Ishikawa (cell line): ENCODE measurements around the gene FOXL2NB.

Experiments used
- CEBPB ChIP-seq: IDR thresholded peaks from 2 replicates; pipeline ENCODE4 v1.6.1; 2012
- CREB1 ChIP-seq: IDR thresholded peaks from 2 replicates; pipeline ENCODE4 v1.6.1; 2012; ENCODE audit warnings: low read depth
- EGR1 ChIP-seq: IDR thresholded peaks from 2 replicates; pipeline ENCODE4 v1.6.1; 2012
- EP300 ChIP-seq: IDR thresholded peaks from 2 replicates; pipeline ENCODE4 v1.6.1; 2012; ENCODE audit warnings: borderline replicate concordance
- FOXM1 ChIP-seq: IDR thresholded peaks from 2 replicates; pipeline ENCODE4 v1.6.1; 2012; ENCODE audit warnings: low read depth, borderline replicate concordance
- NFIC ChIP-seq: IDR thresholded peaks from 2 replicates; pipeline ENCODE4 v1.6.1; 2012
- RAD21 ChIP-seq: IDR thresholded peaks from 2 replicates; pipeline ENCODE4 v1.6.1; 2012; ENCODE audit warnings: low read depth
- TAF1 ChIP-seq: IDR thresholded peaks from 2 replicates; pipeline ENCODE4 v1.6.1; 2012; ENCODE audit warnings: low read depth, mild to moderate bottlenecking
- TCF12 ChIP-seq: IDR thresholded peaks from 2 replicates; pipeline ENCODE4 v1.6.1; 2012; ENCODE audit warnings: low read depth
- TEAD4 ChIP-seq: IDR thresholded peaks from 2 replicates; pipeline ENCODE4 v1.6.1; 2012
- YY1 ChIP-seq: IDR thresholded peaks from 2 replicates; pipeline ENCODE4 v1.6.1; 2012; ENCODE audit warnings: low read depth
- ZBTB7A ChIP-seq: IDR thresholded peaks from 2 replicates; pipeline ENCODE4 v1.6.1; 2012; ENCODE audit warnings: low read depth
- TF ChIP-seq, protein P1 (sequence below): IDR thresholded peaks from 2 replicates; pipeline ENCODE4 v1.6.1; 2012; ENCODE audit warnings: low read depth, mild to moderate bottlenecking
- TF ChIP-seq, protein P2 (sequence below): IDR thresholded peaks from 2 replicates; pipeline ENCODE4 v1.6.1; 2012
- TF ChIP-seq, protein P3 (sequence below): IDR thresholded peaks from 2 replicates; pipeline ENCODE4 v1.6.1; 2012

The FOXL2NB gene

DNA sequence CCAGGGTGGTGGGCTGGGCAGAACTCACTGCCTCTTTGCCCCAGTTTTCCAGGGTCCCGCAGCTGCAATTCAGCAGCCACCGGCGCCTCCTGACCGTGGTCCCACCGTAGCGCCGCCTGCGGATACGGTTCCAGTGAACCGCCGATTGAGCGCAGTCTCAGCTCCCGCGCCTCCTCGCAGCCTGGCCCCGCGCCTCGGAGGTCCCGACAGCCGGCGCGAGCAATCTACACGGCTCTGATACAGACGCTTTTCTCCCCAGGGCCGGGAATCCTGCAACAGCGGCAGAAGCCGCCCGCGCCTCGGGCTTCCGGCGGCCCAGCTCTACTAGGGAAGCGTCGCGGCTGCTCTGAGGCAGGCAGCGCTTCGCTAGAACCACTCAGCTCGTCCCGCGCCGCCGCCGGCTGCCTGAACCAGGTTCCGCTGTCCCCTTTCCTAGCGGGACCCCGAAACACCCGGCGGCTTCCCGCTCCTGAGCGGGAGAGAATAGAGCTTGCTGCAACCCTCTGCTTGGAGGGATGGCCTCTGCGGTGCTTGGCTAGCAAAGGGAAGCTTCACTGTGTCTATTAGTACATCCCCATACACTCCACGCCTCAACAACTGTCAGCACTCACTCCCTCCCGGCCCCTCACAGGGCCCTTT lies 3.1 kb downstream of the FOXL2NB start:
- no peak for TF ChIP-seq RAD21
- TF ChIP-seq NFIC, result no peak
- no peak for TF ChIP-seq TEAD4

DNA sequence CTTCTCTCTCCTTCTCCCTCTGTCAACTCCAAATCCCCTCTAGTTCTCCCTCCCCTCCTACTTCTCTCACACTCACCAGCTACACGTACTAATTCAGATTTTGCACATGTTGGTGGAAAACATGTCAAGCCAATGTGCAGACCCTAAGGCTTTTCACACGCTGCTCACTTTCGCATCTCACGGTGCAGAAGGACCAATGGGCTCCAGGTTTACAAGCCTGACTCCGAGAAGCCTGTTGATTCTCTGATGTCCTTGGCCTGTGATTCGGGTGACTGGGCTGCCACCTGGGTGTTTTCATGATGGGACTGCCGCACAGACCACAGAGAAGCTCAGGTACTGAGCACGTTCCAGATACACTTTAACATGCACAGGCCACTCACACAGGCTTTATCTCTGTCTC lies 3.7 kb downstream of the FOXL2NB start:
- TF ChIP-seq, protein P1, sequence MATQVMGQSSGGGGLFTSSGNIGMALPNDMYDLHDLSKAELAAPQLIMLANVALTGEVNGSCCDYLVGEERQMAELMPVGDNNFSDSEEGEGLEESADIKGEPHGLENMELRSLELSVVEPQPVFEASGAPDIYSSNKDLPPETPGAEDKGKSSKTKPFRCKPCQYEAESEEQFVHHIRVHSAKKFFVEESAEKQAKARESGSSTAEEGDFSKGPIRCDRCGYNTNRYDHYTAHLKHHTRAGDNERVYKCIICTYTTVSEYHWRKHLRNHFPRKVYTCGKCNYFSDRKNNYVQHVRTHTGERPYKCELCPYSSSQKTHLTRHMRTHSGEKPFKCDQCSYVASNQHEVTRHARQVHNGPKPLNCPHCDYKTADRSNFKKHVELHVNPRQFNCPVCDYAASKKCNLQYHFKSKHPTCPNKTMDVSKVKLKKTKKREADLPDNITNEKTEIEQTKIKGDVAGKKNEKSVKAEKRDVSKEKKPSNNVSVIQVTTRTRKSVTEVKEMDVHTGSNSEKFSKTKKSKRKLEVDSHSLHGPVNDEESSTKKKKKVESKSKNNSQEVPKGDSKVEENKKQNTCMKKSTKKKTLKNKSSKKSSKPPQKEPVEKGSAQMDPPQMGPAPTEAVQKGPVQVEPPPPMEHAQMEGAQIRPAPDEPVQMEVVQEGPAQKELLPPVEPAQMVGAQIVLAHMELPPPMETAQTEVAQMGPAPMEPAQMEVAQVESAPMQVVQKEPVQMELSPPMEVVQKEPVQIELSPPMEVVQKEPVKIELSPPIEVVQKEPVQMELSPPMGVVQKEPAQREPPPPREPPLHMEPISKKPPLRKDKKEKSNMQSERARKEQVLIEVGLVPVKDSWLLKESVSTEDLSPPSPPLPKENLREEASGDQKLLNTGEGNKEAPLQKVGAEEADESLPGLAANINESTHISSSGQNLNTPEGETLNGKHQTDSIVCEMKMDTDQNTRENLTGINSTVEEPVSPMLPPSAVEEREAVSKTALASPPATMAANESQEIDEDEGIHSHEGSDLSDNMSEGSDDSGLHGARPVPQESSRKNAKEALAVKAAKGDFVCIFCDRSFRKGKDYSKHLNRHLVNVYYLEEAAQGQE, result no peak
- no peak for TF ChIP-seq FOXM1
- TF ChIP-seq TAF1, result no peak
- TF ChIP-seq EGR1, result no peak
- TF ChIP-seq TEAD4, result no peak

DNA sequence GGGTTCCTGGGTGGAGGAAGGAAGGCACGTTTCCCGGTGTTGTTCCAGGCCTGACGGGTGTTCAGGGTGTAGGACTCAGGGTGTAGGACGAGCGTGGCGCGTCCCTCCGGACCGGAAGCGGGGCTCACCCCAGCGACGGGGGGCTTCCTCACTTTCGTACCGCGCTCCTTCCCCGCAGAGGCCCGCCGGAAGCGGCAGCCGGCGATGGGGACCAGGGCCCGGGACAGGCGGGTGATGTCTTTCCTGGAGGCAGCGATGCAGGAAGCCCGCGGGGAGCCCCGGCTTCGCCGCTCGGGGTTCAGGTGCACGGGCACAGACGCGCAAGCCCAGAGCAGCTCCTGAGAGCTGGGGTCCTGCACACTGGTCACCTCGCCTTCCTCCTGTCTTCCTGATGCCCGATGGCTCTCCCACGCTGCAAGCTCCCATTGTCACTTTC lies 13.4 kb downstream of the FOXL2NB start:
- TF ChIP-seq CREB1, result no peak
- no peak for TF ChIP-seq YY1
- TF ChIP-seq TEAD4, result no peak
- no peak for TF ChIP-seq EP300
- no peak for TF ChIP-seq TCF12
- no peak for TF ChIP-seq CEBPB
- TF ChIP-seq TAF1, result no peak
- no peak for TF ChIP-seq ZBTB7A
- TF ChIP-seq, protein P2, sequence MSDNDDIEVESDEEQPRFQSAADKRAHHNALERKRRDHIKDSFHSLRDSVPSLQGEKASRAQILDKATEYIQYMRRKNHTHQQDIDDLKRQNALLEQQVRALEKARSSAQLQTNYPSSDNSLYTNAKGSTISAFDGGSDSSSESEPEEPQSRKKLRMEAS, result no peak
- TF ChIP-seq, protein P3, sequence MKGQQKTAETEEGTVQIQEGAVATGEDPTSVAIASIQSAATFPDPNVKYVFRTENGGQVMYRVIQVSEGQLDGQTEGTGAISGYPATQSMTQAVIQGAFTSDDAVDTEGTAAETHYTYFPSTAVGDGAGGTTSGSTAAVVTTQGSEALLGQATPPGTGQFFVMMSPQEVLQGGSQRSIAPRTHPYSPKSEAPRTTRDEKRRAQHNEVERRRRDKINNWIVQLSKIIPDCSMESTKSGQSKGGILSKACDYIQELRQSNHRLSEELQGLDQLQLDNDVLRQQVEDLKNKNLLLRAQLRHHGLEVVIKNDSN, result no peak
- TF ChIP-seq EGR1, result no peak
- TF ChIP-seq, protein P1, result no peak
- TF ChIP-seq FOXM1, result no peak
- TF ChIP-seq RAD21, result no peak
- TF ChIP-seq NFIC, result no peak

DNA sequence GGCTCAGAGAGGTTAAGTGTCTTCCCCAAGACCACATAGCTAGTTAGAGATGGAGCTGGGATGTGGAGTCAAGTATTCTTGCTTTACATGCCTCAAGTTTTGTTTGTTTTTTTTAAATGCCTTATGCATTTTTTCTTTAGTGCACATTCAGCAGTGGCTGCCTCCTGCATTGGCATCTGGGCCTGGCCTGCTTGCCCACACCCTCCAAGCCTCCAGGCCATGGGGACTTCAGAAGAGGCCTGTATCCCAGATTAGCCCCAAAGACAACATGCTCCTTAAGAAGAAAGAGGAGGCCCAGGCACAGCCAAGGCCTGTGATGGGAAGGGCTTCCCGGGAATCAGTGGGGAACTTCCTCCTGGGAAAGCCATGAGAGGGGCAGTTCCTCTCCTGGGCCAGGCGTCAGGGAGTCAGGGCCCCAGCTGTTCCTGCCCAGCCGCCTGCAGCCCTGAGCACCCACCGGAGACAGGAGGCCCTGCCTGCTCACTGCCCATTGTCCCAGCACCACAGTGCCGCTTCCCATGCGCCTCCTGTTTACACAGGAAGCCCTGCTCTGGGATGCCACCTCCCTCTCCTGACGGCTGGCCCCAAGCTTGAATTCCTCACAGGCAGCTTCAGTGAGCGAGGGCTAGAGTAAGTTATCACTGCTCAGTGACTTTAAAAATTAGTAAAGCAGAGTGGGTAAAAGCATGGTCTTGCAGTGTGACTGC lies 16.0 kb downstream of the FOXL2NB start:
- no peak for TF ChIP-seq FOXM1
- TF ChIP-seq, protein P2, result no peak

DNA sequence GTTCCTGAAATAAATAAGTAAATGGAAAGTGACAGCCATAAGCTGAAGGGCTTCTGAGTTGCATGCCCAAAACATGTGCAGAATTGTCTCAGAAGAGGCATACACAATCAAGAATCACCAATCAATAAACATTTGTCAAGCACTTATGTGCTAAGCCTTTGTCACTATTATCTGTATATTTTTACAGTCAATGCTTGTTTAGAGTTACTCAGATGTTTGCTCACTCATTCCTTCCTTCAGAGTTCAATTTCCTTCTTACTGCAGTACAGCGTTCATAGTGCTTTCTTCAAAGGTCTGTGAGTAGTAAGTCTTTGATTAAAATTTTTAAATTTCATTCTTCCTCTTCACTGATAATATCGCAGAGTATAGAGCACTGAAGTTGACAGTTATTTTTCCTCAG lies 17.2 kb downstream of the FOXL2NB start:
- TF ChIP-seq TAF1 (no peak), TCF12 (no peak), TEAD4 (no peak), RAD21 (no peak), ZBTB7A (no peak), CEBPB (no peak), FOXM1 (no peak), EGR1 (no peak), YY1 (no peak), EP300 (no peak)
- TF ChIP-seq, protein P2, result no peak
- TF ChIP-seq, protein P3, result no peak
- TF ChIP-seq, protein P1, result no peak
